ENCODE measurements around the gene ANKMY1. TPM values are rescaled to one million over a fixed set of nuclear protein-coding genes. Genes with fewer than 3 reads are reported as not detected.

The ANKMY1 gene
- total and polyA plus RNA-seq, 2 of the 13 experiments (the other 11 are each of a cell fraction or from before 2014, with no cell fraction given) = 11.7 to 18.8 TPM

DNA sequence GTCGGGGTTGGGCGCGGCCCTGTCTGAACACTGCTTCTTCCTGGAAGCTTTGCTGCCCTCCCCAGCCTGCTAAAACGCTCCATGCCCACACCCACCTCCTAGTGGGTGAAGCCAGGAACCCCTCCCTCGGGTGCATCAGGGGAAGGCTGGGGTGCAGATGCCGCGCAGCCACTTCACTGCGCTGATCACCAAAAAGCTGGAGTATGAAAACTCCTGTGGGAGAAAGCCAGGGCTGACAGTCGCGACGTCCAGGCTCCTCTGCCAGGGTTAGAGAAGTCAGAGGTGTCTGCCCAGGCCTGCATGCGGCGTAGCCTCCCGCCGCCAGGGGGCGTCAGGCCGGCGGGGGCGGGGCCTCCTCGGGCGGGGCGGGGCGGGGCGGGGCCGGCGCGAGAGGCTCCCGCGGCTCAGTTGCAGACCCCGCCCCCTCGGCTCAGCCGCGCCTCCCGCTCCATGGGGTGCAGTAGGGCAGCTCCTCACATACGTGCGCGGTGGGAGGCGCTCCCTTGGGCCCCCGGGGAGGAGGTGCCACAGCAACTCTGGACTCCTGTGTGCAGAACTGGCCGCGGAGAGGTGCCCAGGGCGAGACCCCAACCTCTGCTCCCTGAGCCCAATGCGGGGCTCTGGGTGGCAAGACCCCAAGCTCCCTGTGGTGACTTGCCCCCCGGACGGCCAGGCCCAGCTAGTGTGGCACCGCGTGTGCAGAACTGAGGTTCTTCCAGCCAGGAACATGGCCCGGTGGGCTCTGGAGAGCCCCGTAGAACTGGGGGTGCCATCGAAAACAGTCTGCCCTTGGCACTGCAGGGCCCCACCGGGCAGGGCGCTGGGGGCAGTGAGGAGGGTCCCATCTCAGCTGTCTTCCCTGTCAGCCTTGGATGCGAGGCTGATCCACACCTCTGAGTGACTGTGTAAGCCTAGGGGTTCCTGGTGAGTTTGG is 8.7 kb upstream of the ANKMY1 start (continued):
- TF ChIP-seq, protein P1, sequence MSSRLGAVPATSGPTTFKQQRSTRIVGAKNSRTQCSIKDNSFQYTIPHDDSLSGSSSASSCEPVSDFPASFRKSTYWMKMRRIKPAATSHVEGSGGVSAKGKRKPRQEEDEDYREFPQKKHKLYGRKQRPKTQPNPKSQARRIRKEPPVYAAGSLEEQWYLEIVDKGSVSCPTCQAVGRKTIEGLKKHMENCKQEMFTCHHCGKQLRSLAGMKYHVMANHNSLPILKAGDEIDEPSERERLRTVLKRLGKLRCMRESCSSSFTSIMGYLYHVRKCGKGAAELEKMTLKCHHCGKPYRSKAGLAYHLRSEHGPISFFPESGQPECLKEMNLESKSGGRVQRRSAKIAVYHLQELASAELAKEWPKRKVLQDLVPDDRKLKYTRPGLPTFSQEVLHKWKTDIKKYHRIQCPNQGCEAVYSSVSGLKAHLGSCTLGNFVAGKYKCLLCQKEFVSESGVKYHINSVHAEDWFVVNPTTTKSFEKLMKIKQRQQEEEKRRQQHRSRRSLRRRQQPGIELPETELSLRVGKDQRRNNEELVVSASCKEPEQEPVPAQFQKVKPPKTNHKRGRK (CRISPR knock-in tag; IDR thresholded peaks at IDR 0.05) = no peak
- TF ChIP-seq, protein P2, sequence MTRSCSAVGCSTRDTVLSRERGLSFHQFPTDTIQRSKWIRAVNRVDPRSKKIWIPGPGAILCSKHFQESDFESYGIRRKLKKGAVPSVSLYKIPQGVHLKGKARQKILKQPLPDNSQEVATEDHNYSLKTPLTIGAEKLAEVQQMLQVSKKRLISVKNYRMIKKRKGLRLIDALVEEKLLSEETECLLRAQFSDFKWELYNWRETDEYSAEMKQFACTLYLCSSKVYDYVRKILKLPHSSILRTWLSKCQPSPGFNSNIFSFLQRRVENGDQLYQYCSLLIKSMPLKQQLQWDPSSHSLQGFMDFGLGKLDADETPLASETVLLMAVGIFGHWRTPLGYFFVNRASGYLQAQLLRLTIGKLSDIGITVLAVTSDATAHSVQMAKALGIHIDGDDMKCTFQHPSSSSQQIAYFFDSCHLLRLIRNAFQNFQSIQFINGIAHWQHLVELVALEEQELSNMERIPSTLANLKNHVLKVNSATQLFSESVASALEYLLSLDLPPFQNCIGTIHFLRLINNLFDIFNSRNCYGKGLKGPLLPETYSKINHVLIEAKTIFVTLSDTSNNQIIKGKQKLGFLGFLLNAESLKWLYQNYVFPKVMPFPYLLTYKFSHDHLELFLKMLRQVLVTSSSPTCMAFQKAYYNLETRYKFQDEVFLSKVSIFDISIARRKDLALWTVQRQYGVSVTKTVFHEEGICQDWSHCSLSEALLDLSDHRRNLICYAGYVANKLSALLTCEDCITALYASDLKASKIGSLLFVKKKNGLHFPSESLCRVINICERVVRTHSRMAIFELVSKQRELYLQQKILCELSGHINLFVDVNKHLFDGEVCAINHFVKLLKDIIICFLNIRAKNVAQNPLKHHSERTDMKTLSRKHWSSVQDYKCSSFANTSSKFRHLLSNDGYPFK (CRISPR knock-in tag; IDR thresholded peaks at IDR 0.05; ENCODE audit: borderline replicate concordance) = no peak
- TF ChIP-seq, protein P3, sequence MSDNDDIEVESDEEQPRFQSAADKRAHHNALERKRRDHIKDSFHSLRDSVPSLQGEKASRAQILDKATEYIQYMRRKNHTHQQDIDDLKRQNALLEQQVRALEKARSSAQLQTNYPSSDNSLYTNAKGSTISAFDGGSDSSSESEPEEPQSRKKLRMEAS (IDR thresholded peaks at IDR 0.05) = peak; percentile 52; the same call in 1 of the 2 replicates
- TF ChIP-seq, protein P4, sequence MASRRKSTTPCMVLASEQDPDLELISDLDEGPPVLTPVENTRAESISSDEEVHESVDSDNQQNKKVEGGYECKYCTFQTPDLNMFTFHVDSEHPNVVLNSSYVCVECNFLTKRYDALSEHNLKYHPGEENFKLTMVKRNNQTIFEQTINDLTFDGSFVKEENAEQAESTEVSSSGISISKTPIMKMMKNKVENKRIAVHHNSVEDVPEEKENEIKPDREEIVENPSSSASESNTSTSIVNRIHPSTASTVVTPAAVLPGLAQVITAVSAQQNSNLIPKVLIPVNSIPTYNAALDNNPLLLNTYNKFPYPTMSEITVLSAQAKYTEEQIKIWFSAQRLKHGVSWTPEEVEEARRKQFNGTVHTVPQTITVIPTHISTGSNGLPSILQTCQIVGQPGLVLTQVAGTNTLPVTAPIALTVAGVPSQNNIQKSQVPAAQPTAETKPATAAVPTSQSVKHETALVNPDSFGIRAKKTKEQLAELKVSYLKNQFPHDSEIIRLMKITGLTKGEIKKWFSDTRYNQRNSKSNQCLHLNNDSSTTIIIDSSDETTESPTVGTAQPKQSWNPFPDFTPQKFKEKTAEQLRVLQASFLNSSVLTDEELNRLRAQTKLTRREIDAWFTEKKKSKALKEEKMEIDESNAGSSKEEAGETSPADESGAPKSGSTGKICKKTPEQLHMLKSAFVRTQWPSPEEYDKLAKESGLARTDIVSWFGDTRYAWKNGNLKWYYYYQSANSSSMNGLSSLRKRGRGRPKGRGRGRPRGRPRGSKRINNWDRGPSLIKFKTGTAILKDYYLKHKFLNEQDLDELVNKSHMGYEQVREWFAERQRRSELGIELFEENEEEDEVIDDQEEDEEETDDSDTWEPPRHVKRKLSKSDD (CRISPR knock-in tag; IDR thresholded peaks at IDR 0.05; ENCODE audit: low read depth) = peak; percentile 66; the same call in 1 of the 2 replicates
- TF ChIP-seq ZNF615 (CRISPR knock-in tag; IDR thresholded peaks at IDR 0.05; ENCODE audit: borderline replicate concordance) = no peak
- TF ChIP-seq, protein P5, sequence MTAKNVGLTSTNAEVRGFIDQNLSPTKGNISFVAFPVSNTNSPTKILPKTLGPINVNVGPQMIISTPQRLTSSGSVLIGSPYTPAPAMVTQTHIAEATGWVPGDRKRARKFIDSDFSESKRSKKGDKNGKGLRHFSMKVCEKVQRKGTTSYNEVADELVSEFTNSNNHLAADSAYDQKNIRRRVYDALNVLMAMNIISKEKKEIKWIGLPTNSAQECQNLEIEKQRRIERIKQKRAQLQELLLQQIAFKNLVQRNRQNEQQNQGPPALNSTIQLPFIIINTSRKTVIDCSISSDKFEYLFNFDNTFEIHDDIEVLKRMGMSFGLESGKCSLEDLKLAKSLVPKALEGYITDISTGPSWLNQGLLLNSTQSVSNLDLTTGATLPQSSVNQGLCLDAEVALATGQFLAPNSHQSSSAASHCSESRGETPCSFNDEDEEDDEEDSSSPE (CRISPR knock-in tag; IDR thresholded peaks at IDR 0.05) = 0 out of 2 replicates have a peak, but pooled peaks have one; percentile 27
- TF ChIP-seq, protein P6, sequence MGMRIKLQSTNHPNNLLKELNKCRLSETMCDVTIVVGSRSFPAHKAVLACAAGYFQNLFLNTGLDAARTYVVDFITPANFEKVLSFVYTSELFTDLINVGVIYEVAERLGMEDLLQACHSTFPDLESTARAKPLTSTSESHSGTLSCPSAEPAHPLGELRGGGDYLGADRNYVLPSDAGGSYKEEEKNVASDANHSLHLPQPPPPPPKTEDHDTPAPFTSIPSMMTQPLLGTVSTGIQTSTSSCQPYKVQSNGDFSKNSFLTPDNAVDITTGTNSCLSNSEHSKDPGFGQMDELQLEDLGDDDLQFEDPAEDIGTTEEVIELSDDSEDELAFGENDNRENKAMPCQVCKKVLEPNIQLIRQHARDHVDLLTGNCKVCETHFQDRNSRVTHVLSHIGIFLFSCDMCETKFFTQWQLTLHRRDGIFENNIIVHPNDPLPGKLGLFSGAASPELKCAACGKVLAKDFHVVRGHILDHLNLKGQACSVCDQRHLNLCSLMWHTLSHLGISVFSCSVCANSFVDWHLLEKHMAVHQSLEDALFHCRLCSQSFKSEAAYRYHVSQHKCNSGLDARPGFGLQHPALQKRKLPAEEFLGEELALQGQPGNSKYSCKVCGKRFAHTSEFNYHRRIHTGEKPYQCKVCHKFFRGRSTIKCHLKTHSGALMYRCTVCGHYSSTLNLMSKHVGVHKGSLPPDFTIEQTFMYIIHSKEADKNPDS (CRISPR knock-in tag; IDR thresholded peaks at IDR 0.05) = 0 out of 2 replicates have a peak, but pooled peaks have one; percentile 40
- peak; percentile 97 for TF ChIP-seq SP4 (CRISPR knock-in tag; IDR thresholded peaks at IDR 0.05)
- TF ChIP-seq TBP (CRISPR knock-in tag; IDR thresholded peaks at IDR 0.05) = no peak
- TF ChIP-seq, protein P7, sequence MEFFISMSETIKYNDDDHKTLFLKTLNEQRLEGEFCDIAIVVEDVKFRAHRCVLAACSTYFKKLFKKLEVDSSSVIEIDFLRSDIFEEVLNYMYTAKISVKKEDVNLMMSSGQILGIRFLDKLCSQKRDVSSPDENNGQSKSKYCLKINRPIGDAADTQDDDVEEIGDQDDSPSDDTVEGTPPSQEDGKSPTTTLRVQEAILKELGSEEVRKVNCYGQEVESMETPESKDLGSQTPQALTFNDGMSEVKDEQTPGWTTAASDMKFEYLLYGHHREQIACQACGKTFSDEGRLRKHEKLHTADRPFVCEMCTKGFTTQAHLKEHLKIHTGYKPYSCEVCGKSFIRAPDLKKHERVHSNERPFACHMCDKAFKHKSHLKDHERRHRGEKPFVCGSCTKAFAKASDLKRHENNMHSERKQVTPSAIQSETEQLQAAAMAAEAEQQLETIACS (CRISPR knock-in tag; IDR thresholded peaks at IDR 0.05) = peak; percentile 27; the same call in 1 of the 2 replicates
- no peak; the same call in 1 of the 2 replicates for TF ChIP-seq REL (CRISPR knock-in tag; conservative IDR thresholded peaks at IDR 0.05)
- TF ChIP-seq NCOA1 (CRISPR knock-in tag; IDR thresholded peaks at IDR 0.05) = peak; percentile 68; the same call in 1 of the 2 replicates
- TF ChIP-seq ZNF496 (CRISPR knock-in tag; IDR thresholded peaks at IDR 0.05; ENCODE audit: insufficient replicate concordance) = no peak
- peak; percentile 85 for TF ChIP-seq ZNF607 (CRISPR knock-in tag; IDR thresholded peaks at IDR 0.05; ENCODE audit: borderline replicate concordance)

Data from HepG2 (cell line).